AG09319 (cell line): Measurements from ENCODE around the gene DRD4.

Experiments used
- DNase-seq: peaks from one replicate; pipeline ENCODE4 v3.0.0-alpha.2; 2010; ENCODE audit warnings: low read depth; ENCODE audit errors: extremely low read depth
- TF ChIP-seq, protein P1 (sequence below): IDR thresholded peaks from 2 replicates; pipeline ENCODE4 v1.5.1; 2011; ENCODE audit warnings: low read depth, mild to moderate bottlenecking, inconsistent platforms, low read length, moderate library complexity

DRD4 gene

GRCh38 chr11:636511-637332, at the start of gene DRD4:
Gene DRD4 (plus strand): TSS chr11:637269. CDS start chr11:637305, 36 bp downstream.
- TF ChIP-seq, protein P1, sequence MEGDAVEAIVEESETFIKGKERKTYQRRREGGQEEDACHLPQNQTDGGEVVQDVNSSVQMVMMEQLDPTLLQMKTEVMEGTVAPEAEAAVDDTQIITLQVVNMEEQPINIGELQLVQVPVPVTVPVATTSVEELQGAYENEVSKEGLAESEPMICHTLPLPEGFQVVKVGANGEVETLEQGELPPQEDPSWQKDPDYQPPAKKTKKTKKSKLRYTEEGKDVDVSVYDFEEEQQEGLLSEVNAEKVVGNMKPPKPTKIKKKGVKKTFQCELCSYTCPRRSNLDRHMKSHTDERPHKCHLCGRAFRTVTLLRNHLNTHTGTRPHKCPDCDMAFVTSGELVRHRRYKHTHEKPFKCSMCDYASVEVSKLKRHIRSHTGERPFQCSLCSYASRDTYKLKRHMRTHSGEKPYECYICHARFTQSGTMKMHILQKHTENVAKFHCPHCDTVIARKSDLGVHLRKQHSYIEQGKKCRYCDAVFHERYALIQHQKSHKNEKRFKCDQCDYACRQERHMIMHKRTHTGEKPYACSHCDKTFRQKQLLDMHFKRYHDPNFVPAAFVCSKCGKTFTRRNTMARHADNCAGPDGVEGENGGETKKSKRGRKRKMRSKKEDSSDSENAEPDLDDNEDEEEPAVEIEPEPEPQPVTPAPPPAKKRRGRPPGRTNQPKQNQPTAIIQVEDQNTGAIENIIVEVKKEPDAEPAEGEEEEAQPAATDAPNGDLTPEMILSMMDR = no peak
- DNase-seq = no peak

- no peak for DNase-seq
- TF ChIP-seq, protein P1 = no peak
Observed at GRCh38 chr11:587546-587945, 49.5 kb upstream of the DRD4 start.

DNA sequence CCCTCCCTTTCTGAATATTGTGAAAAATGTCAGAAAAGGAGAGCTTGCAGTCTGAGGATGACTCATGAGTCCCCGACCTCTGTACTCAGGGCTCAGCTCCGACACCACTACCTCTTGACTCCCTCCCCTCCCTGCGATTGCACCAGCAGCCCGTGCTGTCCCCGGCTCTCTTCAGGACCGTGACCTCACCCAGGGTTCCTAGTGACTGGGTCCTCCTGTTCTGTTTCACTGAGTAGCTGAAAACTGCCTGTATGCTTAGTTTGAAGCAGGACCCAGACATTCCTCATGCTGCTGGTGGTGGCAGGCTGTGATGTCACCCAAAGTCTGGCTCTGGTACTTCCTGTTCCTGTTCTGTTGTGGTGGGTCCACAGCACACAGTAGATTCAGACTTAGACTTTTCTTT, 49.1 kb upstream of the DRD4 start:
- TF ChIP-seq, protein P1 = no peak
- DNase-seq = no peak

- TF ChIP-seq, protein P1 = no peak
- no peak for DNase-seq
Observed at GRCh38 chr11:589798-590197, 47.3 kb upstream of the DRD4 start.

- TF ChIP-seq, protein P1 = no peak
Observed at GRCh38 chr11:590997-591396, 46.1 kb upstream of the DRD4 start.

DNA sequence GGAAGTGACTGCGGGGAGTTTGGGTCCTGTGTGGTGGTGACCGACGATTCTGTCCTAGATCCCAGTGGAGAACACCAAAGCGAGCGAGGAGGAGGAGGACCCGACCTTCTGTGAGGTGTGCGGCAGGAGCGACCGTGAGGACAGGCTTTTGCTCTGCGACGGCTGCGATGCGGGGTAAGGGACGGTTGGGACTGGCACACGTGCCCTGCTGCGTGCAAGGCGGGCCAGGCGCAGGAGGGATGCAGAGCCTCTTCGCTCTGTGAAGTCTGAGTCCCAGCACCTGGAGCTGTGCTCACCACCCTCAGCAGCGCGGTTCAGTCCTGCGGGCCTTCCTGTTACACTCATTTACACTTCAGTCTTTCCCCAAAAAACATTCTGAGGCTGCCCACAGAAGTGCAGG, 44.6 kb upstream of the DRD4 start:
- DNase-seq = no peak
- TF ChIP-seq, protein P1 = no peak

More at GRCh38 chr11:590997-591396, 46.1 kb upstream of the DRD4 start:
- no peak for DNase-seq

GRCh38 chr11:592918-593317, 44.2 kb upstream of the DRD4 start:
- no peak for DNase-seq
- TF ChIP-seq, protein P1 = no peak
